ENCODE data around the gene DGKG.

DNA sequence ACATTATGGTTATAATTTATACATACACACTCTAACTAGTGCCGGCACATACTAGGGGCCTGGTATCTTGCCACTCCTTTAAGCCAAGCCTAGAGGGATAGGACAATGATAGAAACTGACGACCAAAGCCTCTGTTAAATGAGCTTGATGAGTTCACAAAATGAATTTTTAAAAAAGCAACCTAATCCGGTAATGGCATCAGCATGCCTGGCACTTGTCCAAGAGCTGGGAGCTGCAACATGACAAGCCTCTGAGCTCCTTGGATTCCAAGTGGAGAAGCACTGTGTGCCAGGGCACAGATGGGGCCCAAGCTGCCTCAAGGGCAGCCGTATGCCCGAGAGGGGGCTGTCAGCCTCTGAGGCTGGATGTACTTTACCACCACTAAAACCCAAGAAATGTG is 262.9 kb downstream of the DGKG start:
- TF ChIP-seq POLR2A (IDR thresholded peaks at IDR 0.05) = no peak
- TF ChIP-seq, protein P1, sequence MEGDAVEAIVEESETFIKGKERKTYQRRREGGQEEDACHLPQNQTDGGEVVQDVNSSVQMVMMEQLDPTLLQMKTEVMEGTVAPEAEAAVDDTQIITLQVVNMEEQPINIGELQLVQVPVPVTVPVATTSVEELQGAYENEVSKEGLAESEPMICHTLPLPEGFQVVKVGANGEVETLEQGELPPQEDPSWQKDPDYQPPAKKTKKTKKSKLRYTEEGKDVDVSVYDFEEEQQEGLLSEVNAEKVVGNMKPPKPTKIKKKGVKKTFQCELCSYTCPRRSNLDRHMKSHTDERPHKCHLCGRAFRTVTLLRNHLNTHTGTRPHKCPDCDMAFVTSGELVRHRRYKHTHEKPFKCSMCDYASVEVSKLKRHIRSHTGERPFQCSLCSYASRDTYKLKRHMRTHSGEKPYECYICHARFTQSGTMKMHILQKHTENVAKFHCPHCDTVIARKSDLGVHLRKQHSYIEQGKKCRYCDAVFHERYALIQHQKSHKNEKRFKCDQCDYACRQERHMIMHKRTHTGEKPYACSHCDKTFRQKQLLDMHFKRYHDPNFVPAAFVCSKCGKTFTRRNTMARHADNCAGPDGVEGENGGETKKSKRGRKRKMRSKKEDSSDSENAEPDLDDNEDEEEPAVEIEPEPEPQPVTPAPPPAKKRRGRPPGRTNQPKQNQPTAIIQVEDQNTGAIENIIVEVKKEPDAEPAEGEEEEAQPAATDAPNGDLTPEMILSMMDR (IDR thresholded peaks at IDR 0.05) = no peak
